ENCODE results near the gene XG.

Gene XG

DNA sequence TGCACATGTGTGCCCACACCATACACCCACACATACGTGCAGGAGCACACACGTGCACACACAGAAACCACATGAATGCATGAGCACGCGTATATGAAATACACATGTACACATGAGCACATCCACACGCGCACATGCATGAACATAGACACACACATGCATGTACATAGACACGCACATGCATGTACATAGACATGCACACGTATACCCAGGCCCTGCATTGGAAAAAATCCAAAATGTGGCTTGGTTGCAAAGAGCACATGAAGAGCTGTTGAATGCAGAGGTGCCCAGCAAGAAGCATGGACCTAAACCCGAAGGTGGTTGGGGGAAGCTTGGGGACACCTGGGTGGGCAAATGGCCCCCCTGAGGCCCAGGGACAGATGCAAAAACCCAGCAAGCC is 42.3 kb upstream of the XG start:
- Histone ChIP-seq H3K27me3 (ENCODE audit: insufficient read depth, low read depth, severe bottlenecking) (no peaks in the 10 kb centered on the region), H3K9me3 (ENCODE audit: severe bottlenecking) (no peaks in the 10 kb centered on the region), H3K4me3 (ENCODE audit: low read depth, low read length) (no peak overlapping the region), H3K36me3 (peaks cover 9% of the 10 kb centered on the region), H3K27ac (no peak overlapping the region)
- DNase-seq = no peak
- TF ChIP-seq, protein P1, sequence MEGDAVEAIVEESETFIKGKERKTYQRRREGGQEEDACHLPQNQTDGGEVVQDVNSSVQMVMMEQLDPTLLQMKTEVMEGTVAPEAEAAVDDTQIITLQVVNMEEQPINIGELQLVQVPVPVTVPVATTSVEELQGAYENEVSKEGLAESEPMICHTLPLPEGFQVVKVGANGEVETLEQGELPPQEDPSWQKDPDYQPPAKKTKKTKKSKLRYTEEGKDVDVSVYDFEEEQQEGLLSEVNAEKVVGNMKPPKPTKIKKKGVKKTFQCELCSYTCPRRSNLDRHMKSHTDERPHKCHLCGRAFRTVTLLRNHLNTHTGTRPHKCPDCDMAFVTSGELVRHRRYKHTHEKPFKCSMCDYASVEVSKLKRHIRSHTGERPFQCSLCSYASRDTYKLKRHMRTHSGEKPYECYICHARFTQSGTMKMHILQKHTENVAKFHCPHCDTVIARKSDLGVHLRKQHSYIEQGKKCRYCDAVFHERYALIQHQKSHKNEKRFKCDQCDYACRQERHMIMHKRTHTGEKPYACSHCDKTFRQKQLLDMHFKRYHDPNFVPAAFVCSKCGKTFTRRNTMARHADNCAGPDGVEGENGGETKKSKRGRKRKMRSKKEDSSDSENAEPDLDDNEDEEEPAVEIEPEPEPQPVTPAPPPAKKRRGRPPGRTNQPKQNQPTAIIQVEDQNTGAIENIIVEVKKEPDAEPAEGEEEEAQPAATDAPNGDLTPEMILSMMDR (IDR thresholded peaks at IDR 0.05; ENCODE audit: low read depth, low read length) = no peak

DNA sequence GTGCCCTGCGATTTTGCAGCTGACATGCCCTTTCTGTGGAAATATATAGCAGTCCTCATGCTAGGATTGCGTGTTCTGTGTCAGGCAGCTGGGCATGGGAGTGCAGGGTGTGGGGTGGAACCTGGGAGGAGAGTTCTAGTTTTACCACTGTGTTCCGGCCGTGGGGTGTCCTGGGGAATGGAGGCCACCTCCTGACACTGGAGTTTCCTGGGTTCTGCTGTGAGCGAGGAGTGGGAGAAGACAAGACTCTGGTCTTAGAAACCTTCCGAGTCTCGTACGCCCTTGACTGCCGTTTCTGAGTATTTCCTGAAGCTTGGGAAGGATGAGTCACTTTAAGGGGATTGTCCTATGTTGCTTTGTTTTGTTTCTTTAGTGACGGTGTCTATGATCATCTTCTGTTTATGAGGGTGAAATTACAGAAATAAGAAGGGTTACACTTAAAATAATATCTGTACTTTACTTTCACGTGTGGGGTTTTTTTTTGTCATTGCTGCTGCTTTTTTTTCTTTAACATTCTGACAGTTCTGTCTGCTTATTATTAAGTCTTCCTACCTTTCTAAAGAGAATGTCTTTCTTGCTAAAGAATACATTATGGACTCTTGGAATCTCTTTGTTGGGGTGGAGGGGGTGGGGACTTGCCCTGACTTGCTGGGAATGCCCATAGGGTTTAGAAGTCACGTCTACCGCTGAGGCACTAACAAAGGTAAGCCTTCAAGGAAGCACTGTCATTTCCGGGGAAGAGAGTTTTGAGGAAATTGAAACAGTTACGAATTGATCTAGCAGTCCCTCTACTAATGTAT is 41.6 kb upstream of the XG start:
- Histone ChIP-seq H3K27me3 (ENCODE audit: insufficient read depth, low read depth, severe bottlenecking) (no peaks in the 10 kb centered on the region), H3K27ac (no peak overlapping the region), H3K9me3 (ENCODE audit: severe bottlenecking) (no peaks in the 10 kb centered on the region), H3K36me3 (peaks cover 9% of the 10 kb centered on the region), H3K4me3 (ENCODE audit: low read depth, low read length) (no peak overlapping the region)
- TF ChIP-seq, protein P1 (IDR thresholded peaks at IDR 0.05; ENCODE audit: low read depth, low read length) = no peak
- DNase-seq = no peak

DNA sequence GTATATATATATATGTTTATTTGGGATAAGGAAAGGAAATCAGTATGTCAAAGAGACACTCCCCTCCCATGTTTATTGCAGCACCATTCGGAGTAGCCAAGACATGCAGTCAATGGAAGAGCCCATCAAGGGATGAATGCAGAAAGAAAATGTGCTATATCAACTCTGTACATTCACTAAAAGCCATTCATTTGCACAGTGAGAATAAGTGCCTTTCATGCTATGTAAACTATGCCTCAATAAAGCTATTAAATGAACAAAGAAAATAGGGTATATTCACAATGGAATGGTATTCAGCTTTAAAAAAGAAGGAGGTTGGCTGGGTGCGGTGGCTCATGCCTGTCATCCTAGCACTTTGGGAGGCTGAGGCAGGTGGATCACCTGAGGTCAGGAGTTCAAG is 40.4 kb upstream of the XG start:
- TF ChIP-seq, protein P1 (IDR thresholded peaks at IDR 0.05; ENCODE audit: low read depth, low read length) = no peak
- H3K27ac ChIP-seq = no peak overlapping the region
- H3K4me3 ChIP-seq (ENCODE audit: low read depth, low read length) = no peak overlapping the region
- H3K36me3 ChIP-seq = peaks cover 9% of the 10 kb centered on the region
- H3K9me3 ChIP-seq (ENCODE audit: severe bottlenecking) = no peaks in the 10 kb centered on the region
- no peaks in the 10 kb centered on the region for H3K27me3 ChIP-seq (ENCODE audit: insufficient read depth, low read depth, severe bottlenecking)
- DNase-seq = no peak

DNA sequence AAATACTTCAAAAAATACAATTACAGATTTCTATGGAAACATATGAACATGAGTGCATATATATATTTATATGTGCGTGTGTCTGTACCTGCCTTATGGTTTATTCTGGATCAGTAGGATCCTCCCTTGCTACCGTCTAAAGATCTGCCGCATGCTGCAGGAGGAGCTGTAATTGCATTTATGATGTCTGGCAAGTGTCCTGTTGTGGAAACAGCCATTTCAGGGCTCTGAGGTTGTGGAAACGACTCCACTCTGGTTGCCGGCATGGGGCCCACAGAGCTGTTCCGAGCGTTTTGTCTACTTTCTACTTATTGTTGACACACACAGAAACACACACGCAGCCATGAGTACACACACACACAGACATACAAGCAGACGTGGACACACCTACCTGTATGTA is 39.4 kb upstream of the XG start:
- Histone ChIP-seq H3K27me3 (ENCODE audit: insufficient read depth, low read depth, severe bottlenecking) (no peaks in the 10 kb centered on the region), H3K4me3 (ENCODE audit: low read depth, low read length) (no peak overlapping the region)
- TF ChIP-seq, protein P1 (IDR thresholded peaks at IDR 0.05; ENCODE audit: low read depth, low read length) = no peak

DNA sequence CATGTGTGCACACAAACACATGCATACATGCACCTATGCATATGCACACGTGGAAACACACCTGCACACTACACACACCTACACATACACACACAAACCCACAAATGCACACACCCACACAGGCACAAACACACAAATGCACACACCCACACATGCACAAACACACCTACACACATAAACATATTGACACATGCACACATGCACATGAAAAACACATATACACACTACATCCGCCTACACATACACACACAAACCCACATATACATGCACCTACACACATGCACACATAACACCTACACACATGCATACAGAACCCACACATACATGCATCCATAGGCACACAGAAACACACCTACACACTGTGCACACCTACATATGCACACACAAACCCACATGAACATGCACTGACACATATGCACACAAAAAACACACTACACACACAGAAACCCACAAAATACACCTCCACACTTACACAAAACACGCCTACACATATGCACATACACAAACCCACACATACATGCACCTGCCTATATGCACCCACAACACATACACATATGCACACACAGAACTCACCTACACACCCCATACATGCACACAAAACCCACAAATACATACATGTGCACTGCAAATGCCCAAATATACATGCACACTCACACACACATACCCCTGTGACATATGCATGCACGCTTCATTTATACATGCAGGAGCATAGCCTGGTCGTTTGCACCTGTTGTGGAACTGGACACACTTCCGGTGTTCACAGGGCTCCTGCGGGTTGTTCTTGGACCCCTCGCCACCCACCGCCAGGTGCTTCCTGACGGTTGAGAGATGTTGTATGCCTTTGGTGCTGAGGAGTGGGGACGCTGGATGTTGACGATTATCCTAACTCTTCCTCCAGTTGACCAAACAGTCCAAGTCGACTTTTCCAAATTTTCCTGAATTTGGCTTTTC is 38.7 kb upstream of the XG start:
- no peak overlapping the region for H3K27ac ChIP-seq
- TF ChIP-seq, protein P1 (IDR thresholded peaks at IDR 0.05; ENCODE audit: low read depth, low read length) = no peak
- no peak overlapping the region for H3K4me3 ChIP-seq (ENCODE audit: low read depth, low read length)
- H3K27me3 ChIP-seq (ENCODE audit: insufficient read depth, low read depth, severe bottlenecking) = no peaks in the 10 kb centered on the region
- no peak for DNase-seq
- peaks cover 11% of the 10 kb centered on the region for H3K36me3 ChIP-seq
- H3K9me3 ChIP-seq (ENCODE audit: severe bottlenecking) = no peaks in the 10 kb centered on the region

More for the DNA sequence above, 39.4 kb upstream of the XG start:
- no peaks in the 10 kb centered on the region for H3K9me3 ChIP-seq (ENCODE audit: severe bottlenecking)
- H3K27ac ChIP-seq = no peak overlapping the region
- peaks cover 10% of the 10 kb centered on the region for H3K36me3 ChIP-seq
- DNase-seq = no peak
